CD4-positive, alpha-beta T cell treated with Interleukin-17A for 4 hours (primary cell): Measurements from ENCODE around the gene RBM34.
"Not testable (repeated sequence)": the region's sequence is repeated elsewhere in the genome, so short reads cannot be mapped to it uniquely, and the experiment has no call there.

Experiments used
- DNase-seq: peaks from one replicate; pipeline ENCODE4 v3.0.0-alpha.2; 2020; ENCODE audit warnings: mixed read lengths

RBM34 gene

DNA sequence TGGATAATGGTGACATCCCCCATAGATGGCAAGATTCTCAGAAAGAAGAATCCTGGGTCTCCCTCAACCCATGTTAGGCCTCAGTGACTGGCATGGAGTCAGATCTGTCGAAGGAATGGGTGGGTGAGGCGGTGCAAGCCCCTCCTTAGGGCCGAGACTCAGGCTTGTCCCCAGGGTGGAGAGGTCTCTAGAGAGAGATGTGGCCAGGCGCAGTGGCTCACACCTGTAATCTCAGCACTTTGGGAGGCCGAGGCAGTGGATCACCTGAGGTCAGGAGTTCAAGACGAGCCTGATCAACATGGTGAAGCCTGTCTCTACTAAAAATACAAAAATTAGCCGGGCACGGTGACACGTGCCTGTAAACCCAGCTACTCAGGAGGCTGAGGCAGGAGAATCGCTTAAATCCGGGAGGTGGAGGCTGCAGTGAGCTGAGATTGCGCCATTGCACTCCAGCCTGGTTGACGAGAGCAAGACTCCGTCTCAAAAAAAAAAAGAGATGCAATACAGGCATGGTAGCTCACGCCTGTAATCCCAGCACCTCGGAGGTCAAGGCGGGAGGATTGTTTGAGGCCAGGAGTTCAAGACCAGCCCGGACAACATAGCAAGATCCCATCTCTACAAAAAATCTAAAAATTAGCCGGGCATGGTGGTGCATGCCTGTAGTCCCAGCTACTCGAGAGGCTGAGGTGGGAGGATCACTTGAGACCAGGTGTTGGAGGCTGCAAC lies 69.6 kb downstream of the RBM34 start:
- DNase-seq = not testable (repeated sequence)

DNA sequence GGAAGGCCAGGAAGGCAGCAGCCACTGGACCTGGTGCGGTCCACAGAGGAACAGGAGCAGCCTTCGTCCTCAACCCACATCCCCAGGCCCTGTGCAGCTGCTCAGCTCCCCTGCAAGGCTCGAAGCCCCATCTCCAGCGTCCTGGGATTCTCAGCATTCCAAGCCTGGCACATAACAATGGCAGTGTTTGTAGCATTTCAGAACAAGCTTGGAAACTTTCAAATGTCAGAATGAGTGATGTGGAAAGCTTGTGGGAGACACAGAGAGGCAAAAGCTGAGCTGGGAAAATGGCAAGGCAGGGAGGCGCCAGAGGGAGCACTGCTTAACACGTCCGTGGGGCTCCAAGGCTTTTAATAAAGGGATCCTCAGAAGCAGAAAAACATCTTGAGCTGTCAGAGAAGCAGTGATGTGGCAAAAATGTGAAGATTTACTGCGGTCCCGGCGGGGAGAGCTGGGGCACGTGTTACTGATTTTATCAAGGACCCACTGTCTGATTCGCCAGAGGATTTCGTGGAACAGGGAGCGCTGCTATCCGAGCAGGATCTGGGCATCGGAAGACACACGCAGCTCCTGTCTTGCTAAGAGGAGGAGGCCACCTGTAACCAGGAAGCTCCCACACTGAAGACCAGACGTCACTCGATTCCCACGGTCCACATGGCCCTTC lies 70.5 kb downstream of the RBM34 start:
- no peak for DNase-seq

DNA sequence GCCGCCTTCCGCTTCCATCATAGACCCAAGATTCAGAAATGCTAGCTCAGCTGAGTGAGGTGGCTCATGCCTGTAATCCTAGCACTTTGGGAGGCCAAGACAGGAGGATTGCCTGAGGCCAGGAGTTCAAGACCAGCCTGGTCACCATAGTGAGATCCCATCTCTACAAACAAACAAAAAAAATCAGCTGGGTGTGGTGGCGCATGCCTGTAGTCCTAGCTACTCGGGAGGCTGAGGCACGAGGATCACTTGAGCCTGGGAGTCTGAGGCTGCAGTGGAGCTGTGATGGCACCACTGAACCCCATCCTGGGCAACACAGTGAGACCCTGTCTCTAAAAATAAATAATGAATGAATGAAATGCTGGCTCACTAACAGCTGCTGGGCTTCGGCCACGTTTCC lies 72.1 kb downstream of the RBM34 start:
- DNase-seq = no peak

DNA sequence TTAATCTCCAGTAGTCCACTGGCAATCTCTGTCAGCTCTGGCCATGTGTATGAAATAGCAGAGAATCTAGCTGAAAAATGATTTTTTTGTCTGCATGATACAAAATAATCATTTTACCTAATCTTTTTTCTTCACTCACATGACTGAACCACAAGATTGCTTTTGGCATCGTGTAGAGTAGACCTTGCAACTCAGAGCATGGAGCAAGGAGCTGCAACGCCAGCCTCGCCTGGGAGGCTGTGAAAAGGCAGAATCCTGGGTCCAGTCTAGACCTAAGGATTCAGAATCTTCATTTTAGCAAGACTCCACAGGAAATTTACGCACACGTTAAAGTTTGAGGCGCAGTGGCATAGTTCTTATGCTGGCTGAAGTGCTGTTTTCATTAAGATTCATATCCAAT lies 72.6 kb downstream of the RBM34 start:
- DNase-seq = no peak

DNA sequence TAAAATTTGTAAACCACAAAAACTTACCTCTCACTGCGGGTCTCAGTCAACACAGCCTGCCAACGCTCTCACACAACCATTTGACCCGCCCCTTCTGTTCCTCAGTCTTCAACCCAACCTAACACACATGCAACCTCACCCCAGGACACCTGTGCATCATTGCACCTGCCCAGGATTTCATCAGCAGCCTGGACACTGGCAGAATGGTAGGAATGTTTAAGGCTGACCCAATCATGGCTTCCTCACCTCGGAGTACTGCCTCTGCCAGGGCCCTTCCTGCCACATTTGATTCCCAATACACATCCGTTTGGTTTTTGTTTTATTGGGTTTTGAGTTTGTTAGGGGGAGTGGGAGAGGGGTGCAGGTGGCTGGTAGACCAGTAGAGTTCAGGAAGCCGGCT lies 73.1 kb downstream of the RBM34 start:
- DNase-seq = no peak

DNA sequence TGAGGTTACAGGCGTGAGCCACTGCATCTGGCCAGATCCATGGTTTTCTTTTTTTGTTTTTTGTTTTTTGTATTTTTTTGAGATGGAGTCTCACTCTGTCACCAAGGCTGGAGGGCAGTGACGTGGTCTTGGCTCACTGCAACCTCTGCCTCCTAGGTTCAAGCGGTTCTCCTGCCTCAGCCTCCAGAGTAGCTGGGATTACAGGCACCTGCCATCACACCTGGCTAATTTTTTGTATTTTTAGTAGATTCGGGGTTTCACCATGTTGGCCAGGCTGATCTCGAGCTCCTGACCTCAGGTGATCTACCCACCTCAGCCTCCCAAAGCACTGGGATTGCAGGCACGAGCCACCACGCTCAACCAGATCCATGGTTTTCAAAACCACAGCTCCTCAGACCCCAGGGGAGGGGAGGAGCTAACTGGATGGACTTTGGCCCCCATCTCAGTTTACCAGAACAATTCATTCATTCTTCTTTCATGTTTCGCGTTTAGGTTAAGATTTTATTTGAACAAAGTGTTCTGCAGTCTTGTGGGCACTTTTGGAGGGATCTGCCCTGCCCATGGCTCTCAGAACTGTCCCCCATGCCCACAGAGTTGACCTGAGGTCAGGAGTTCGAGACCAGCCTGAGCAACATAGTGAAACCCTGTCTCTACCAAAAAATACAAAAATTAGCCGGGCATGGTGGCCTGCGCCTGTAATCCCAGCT lies 75.5 kb downstream of the RBM34 start:
- not testable (repeated sequence) for DNase-seq
